K562 (cell line): ENCODE measurements around the gene TEDDM1.

Experiments
- CHD1 ChIP-seq: fragments of 200-600 bp; sonication (generic); IDR thresholded peaks from one replicate; pipeline ENCODE4 v1.6.1; 2012; ENCODE audit warnings: mild to moderate bottlenecking, moderate library complexity, low read length, inconsistent platforms
- CTCF ChIP-seq, 3 experiments: IDR thresholded peaks in 2 of 3; conservative IDR thresholded peaks in 1 of 3; 2 replicates each; pipeline ENCODE4 v1.5.1; 2011 to 2012; ENCODE audit warnings: low read length in 3 of 3, mild to moderate bottlenecking in 3 of 3, control low read depth in 2 of 3, improper control_type of control experiment in 1 of 3, inconsistent platforms in 1 of 3, low read depth in 1 of 3, mixed read lengths in 1 of 3, moderate library complexity in 1 of 3; ENCODE audit not compliant: insufficient read depth in 2 of 3
- NFYB ChIP-seq: IDR thresholded peaks from 2 replicates; pipeline ENCODE4 v1.6.1; 2011; ENCODE audit warnings: mild to moderate bottlenecking, moderate library complexity; ENCODE audit not compliant: insufficient read length; ENCODE audit errors: extremely low read depth
- PHF20 ChIP-seq: fragments of 450-650 bp; IDR thresholded peaks from 2 replicates; pipeline ENCODE4 v1.6.1; 2018; ENCODE audit not compliant: partially characterized antibody
- SIN3B ChIP-seq: fragments of 450-650 bp; IDR thresholded peaks from 2 replicates; pipeline ENCODE4 v1.6.1; 2017; ENCODE audit warnings: low read depth, mild to moderate bottlenecking, moderate library complexity
- SMAD3 ChIP-seq: fragments of 450-650 bp; formaldehyde crosslinking; conservative IDR thresholded peaks from 2 replicates; pipeline ENCODE4 v1.4.0; 2020; ENCODE audit warnings: mild to moderate bottlenecking
- SREBF1 ChIP-seq: fragments of 150-350 bp; IDR thresholded peaks from 2 replicates; pipeline ENCODE4 v1.6.1; 2014; ENCODE audit warnings: antibody characterized with exemption, low read depth, low read length, borderline replicate concordance
- TF ChIP-seq, protein P1 (sequence below), 2 experiments: fragments of 450-650 bp; formaldehyde crosslinking in 1 of 2; IDR thresholded peaks; 2 replicates each; pipeline versions ENCODE4 v1.4.0 to v1.6.1; 2014 to 2020; ENCODE audit warnings: mild to moderate bottlenecking in 2 of 2, borderline replicate concordance in 1 of 2, low read depth in 1 of 2
- TF ChIP-seq, protein P2 (sequence below): fragments of 450-650 bp; conservative IDR thresholded peaks from 2 replicates; pipeline ENCODE4 v1.6.1; 2016; ENCODE audit warnings: missing genetic modification characterization, low read depth, mild to moderate bottlenecking, missing compliant biosample characterization, moderate library complexity

- no peak for TF ChIP-seq SREBF1
- TF ChIP-seq SIN3B = no peak
- no peak for TF ChIP-seq CHD1
- no peak for TF ChIP-seq PHF20
- no peak for TF ChIP-seq SMAD3 (CRISPR knock-in tag)
- TF ChIP-seq, protein P1, sequence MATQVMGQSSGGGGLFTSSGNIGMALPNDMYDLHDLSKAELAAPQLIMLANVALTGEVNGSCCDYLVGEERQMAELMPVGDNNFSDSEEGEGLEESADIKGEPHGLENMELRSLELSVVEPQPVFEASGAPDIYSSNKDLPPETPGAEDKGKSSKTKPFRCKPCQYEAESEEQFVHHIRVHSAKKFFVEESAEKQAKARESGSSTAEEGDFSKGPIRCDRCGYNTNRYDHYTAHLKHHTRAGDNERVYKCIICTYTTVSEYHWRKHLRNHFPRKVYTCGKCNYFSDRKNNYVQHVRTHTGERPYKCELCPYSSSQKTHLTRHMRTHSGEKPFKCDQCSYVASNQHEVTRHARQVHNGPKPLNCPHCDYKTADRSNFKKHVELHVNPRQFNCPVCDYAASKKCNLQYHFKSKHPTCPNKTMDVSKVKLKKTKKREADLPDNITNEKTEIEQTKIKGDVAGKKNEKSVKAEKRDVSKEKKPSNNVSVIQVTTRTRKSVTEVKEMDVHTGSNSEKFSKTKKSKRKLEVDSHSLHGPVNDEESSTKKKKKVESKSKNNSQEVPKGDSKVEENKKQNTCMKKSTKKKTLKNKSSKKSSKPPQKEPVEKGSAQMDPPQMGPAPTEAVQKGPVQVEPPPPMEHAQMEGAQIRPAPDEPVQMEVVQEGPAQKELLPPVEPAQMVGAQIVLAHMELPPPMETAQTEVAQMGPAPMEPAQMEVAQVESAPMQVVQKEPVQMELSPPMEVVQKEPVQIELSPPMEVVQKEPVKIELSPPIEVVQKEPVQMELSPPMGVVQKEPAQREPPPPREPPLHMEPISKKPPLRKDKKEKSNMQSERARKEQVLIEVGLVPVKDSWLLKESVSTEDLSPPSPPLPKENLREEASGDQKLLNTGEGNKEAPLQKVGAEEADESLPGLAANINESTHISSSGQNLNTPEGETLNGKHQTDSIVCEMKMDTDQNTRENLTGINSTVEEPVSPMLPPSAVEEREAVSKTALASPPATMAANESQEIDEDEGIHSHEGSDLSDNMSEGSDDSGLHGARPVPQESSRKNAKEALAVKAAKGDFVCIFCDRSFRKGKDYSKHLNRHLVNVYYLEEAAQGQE (IDR thresholded peaks at IDR 0.05; ENCODE audit: borderline replicate concordance) = no peak
- TF ChIP-seq, protein P1 (CRISPR knock-in tag; IDR thresholded peaks at IDR 0.05; ENCODE audit: low read depth) = no peak
- no peak for TF ChIP-seq NFYB
- no peak for TF ChIP-seq CTCF (IDR thresholded peaks at IDR 0.05 in 2 of 3, conservative IDR thresholded peaks at IDR 0.05 in 1 of 3; ENCODE audit: insufficient read depth in 2 of 3, low read depth in 1 of 3, low read length in 3 of 3)
- TF ChIP-seq, protein P2, sequence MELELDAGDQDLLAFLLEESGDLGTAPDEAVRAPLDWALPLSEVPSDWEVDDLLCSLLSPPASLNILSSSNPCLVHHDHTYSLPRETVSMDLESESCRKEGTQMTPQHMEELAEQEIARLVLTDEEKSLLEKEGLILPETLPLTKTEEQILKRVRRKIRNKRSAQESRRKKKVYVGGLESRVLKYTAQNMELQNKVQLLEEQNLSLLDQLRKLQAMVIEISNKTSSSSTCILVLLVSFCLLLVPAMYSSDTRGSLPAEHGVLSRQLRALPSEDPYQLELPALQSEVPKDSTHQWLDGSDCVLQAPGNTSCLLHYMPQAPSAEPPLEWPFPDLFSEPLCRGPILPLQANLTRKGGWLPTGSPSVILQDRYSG = no peak
Measured at GRCh38 chr1:182385885-182386853, 14.3 kb downstream of the TEDDM1 start.
